ENCODE results near the gene ZNF488.
"Not testable (repeated sequence)": the region's sequence is repeated elsewhere in the genome, so short reads cannot be mapped to it uniquely, and the experiment has no call there.

The ZNF488 gene

GRCh38 chr10:47409171-47409865 lies 25.2 kb upstream of the ZNF488 start:
- no peak for DNase-seq

- DNase-seq = no peak
These were observed 24.5 kb upstream of the ZNF488 start for GRCh38 chr10:47408606-47409005.

GRCh38 chr10:47406870-47407691 lies 23.0 kb upstream of the ZNF488 start:
- no peak for DNase-seq

- DNase-seq = no peak
These were observed 22.4 kb upstream of the ZNF488 start for GRCh38 chr10:47406548-47406869.

GRCh38 chr10:47405857-47406547 lies 21.9 kb upstream of the ZNF488 start:
- no peak for DNase-seq

GRCh38 chr10:47404937-47405336 lies 20.8 kb upstream of the ZNF488 start:
- no peak for DNase-seq

GRCh38 chr10:47404446-47404845 lies 20.4 kb upstream of the ZNF488 start:
- DNase-seq = no peak

- no peak for DNase-seq
These were observed 19.6 kb upstream of the ZNF488 start for GRCh38 chr10:47403446-47404318.

- peak; percentile 80 for DNase-seq
These were observed 18.7 kb upstream of the ZNF488 start for GRCh38 chr10:47402641-47403301.

GRCh38 chr10:47401874-47402640 lies 18.0 kb upstream of the ZNF488 start:
- no peak for DNase-seq

- DNase-seq = no peak
These were observed 17.1 kb upstream of the ZNF488 start for GRCh38 chr10:47401210-47401609.

- DNase-seq = no peak
These were observed 16.7 kb upstream of the ZNF488 start for GRCh38 chr10:47400786-47401185.

GRCh38 chr10:47400251-47400650 lies 16.2 kb upstream of the ZNF488 start:
- no peak for DNase-seq

- DNase-seq = no peak
These were observed 13.2 kb upstream of the ZNF488 start for GRCh38 chr10:47397256-47397655.

- DNase-seq = no peak
These were observed 12.2 kb upstream of the ZNF488 start for GRCh38 chr10:47396311-47396717.

- DNase-seq = no peak
These were observed 5.5 kb upstream of the ZNF488 start for GRCh38 chr10:47389619-47390018.

GRCh38 chr10:47388879-47389278 lies 4.8 kb upstream of the ZNF488 start:
- no peak for DNase-seq

GRCh38 chr10:47386104-47386503 lies 2.0 kb upstream of the ZNF488 start:
- DNase-seq = not testable (repeated sequence)

GRCh38 chr10:47383261-47384147 lies 589 bp downstream of the ZNF488 start:
- DNase-seq = no peak
